GM12864 (cell line): ENCODE measurements around the gene CNTNAP2.

Experiments used
- DNase-seq: peaks from one replicate; pipeline ENCODE4 v3.0.0-alpha.2; 2011; ENCODE audit warnings: low read depth
- H3K4me3 ChIP-seq: 2 replicates; pipeline ENCODE4 v1.5.1; 2011; ENCODE audit warnings: mild to moderate bottlenecking, low read depth, low read length, control low read depth
- TF ChIP-seq, protein P1 (sequence below): IDR thresholded peaks from 2 replicates; pipeline ENCODE4 v1.5.1; 2011; ENCODE audit warnings: low read depth, mild to moderate bottlenecking, moderate library complexity, low read length, control low read depth, inconsistent platforms; ENCODE audit errors: missing control alignments

CNTNAP2 gene

DNA sequence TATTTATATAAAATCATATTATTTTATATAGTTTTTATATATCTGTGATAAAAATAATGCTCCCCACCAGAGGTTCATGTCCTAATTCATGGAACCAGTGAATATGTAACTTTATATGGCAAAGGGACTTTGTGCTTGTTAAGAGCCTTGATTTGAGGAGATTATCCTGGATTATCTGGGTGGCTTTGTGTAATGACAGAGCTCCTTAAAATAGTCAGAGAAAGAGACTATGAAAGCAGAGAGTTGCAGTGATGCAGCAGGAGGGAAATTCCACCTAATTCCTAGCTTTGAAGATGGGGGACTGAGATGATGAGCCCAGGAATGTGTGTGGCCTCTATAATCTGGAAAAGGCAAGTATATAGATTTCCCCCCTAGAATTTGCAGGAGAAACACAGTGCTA lies 1439.7 kb downstream of the CNTNAP2 start:
- no peak overlapping the region for H3K4me3 ChIP-seq
- TF ChIP-seq, protein P1, sequence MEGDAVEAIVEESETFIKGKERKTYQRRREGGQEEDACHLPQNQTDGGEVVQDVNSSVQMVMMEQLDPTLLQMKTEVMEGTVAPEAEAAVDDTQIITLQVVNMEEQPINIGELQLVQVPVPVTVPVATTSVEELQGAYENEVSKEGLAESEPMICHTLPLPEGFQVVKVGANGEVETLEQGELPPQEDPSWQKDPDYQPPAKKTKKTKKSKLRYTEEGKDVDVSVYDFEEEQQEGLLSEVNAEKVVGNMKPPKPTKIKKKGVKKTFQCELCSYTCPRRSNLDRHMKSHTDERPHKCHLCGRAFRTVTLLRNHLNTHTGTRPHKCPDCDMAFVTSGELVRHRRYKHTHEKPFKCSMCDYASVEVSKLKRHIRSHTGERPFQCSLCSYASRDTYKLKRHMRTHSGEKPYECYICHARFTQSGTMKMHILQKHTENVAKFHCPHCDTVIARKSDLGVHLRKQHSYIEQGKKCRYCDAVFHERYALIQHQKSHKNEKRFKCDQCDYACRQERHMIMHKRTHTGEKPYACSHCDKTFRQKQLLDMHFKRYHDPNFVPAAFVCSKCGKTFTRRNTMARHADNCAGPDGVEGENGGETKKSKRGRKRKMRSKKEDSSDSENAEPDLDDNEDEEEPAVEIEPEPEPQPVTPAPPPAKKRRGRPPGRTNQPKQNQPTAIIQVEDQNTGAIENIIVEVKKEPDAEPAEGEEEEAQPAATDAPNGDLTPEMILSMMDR: no peak
- DNase-seq: no peak

DNA sequence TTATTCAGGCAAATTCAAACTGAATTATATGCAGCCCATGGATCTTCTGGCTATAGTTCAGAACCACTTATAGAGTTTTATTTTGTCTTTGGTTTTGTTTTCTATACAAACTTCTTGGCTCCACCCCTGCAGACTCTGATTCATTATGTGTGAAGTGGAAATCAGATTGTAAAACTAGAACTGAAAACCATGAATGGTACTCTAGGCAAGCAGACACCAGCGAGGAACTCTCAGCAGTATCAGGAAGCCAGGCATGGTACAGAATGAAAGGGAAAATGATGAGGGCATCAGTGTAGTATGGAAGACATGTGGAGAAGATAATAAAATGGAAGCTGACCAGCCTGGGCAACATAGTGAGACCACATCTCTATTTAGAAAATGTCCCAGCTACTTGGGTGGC lies 1447.1 kb downstream of the CNTNAP2 start:
- H3K4me3 ChIP-seq: no peak overlapping the region
- DNase-seq: no peak
- TF ChIP-seq, protein P1: no peak

DNA sequence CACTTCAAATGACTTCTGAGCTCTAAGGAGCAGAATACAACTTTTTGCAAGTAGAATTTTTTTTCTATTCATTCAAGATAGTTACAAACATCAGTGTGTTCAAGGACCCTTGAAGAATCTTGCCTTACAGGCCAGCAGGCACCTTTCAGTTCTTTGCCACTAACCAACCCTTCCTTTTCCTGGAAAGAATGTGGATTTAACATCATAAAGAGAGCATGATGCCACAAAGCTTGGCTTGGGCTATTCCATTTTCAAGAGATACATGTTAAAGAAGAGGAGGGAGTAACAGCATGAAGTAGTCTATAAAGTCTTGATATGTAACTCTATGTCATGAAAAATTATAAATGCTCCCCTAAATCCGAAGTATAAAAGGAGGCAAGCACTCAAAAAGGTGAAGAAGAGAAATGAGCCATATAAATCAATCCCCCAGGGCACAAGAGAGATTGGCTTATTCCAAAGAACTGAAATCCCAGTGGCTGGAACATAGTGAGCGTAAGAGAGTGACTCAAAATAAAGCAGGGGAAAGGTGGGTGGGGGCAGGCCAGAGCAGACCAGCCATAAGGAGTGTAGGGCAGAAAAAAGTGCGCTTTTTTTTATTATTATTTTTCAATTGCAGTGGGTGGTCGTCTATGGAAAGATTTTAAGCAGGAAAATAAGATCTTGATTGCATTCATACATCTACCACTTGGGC lies 1448.3 kb downstream of the CNTNAP2 start:
- H3K4me3 ChIP-seq: no peak overlapping the region
- DNase-seq: no peak
- TF ChIP-seq, protein P1: no peak

DNA sequence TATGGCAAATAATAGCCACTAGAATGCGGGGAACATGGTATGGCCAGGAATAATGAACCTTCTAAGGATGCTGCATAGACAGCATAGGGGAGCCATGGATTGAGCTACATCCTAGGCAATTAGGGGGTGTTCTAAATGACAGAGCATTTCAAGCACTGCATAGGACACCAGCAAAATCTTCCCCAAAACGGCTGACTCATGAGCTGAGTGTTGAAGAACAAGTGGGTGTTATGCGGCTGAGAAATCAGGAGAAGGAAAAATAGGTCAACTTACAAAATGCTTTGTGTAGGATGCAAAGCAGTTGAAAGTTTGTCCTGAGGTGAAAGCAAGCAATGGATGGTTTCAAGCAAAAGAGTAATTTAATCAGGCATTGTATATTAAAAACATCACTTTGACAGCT lies 1450.4 kb downstream of the CNTNAP2 start:
- no peak overlapping the region for H3K4me3 ChIP-seq
- TF ChIP-seq, protein P1: no peak
- no peak for DNase-seq

DNA sequence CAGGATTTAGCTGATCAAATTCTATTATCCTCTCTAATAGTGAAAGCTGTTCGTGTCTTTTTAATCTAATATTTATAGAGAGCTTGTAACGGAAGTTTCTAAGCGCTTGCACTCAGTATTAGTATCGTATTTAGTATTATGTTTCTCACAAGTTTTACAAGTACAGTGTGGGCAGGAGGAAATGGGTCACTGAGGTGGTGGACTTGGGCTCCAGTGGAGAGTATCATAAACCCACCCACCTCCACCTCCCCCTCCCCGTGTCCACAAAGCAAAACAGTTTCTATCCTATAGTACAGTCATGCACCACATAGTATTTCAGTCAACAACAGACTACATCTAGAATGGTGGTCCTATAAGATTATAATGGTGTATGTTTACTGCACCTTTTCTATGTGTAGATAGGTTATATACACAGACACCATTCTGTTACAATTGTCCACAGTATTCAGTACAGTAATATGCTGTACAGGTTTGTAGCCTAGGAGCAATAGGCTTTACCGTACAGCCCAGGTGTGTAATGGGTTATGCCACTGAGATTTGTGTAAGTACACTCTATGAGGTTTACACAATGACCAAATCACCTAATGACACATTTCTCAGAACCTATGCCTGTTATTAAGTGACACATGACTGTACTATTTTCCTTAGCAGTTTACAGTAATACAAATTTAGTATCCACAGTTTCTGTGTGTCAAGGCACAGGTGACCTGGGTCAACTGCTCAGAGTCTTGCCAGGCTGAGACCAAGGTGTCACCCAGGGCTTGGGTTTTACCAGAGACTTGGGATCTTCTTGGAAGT lies 1452.7 kb downstream of the CNTNAP2 start:
- no peak for DNase-seq
- TF ChIP-seq, protein P1: no peak

DNA sequence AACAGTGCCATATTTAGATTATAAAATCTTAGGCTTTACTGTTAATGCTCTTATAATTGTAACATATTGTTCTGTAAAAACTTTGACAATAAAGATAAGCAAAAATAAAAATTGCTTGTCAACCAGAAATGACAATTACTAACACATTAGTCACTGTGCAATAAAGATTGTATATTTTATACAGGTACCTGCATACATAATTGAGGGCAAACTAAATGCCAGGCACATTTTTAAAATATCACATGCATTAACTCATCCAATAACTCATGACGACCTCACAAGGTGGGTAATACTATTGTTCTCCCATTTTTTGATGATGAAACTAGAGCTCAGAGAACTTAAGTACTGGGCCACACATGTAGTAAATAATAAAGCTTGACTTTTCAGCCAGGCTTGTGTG lies 1453.8 kb downstream of the CNTNAP2 start:
- no peak for DNase-seq
- TF ChIP-seq, protein P1: no peak
- H3K4me3 ChIP-seq: no peak overlapping the region

More for the DNA sequence above, 1452.7 kb downstream of the CNTNAP2 start:
- H3K4me3 ChIP-seq: no peak overlapping the region
